Gastrocnemius medialis (tissue), 4 donors: ENCODE measurements around the gene GRK7. TPM values are rescaled to one million over a fixed set of nuclear protein-coding genes. Genes with fewer than 3 reads are reported as not detected.

Experiments used
- ATAC-seq, 2 donors: fragments of 150-250 bp; one replicate each; pipeline ENCODE4 v1.9.1; 2016
- DNase-seq, 2 donors: peaks; one replicate each; pipeline ENCODE4 v3.0.0-alpha.2; 2019
- H3K27ac ChIP-seq, 4 donors: fragments of 200-600 bp; sonication (generic); 1 replicate in 1 of 4; 2 replicates in 3 of 4; pipeline ENCODE4 v1.5.1; 2016 to 2018; ENCODE audit warnings: mild to moderate bottlenecking in 2 of 4, moderate library complexity in 1 of 4
- H3K27me3 ChIP-seq, 3 donors: fragments of 200-600 bp; sonication (generic) in 2 of 3; 1 replicate in 1 of 3; 2 replicates in 2 of 3; pipeline versions ENCODE4 v1.5.1 to v1.6.0; 2016 to 2019; ENCODE audit warnings: mild to moderate bottlenecking in 1 of 3, moderate library complexity in 1 of 3
- H3K36me3 ChIP-seq, 2 donors: fragments of 200-600 bp; sonication (generic) in 1 of 2; one replicate each; pipeline ENCODE4 v1.5.1; 2017 to 2018
- H3K4me1 ChIP-seq, 2 donors: fragments of 200-600 bp; sonication (generic) in 1 of 2; one replicate each; pipeline ENCODE4 v1.5.1; 2016 to 2017; ENCODE audit warnings: mild to moderate bottlenecking in 2 of 2
- H3K4me3 ChIP-seq, 4 donors: fragments of 200-600 bp; sonication (generic) in 3 of 4; 1 replicate in 1 of 4; 2 replicates in 3 of 4; pipeline ENCODE4 v1.5.1; 2016 to 2019; ENCODE audit warnings: mild to moderate bottlenecking in 2 of 4
- H3K9me3 ChIP-seq, 3 donors: fragments of 200-600 bp; sonication (generic) in 2 of 3; 1 replicate in 1 of 3; 2 replicates in 2 of 3; pipeline ENCODE4 v1.5.1; 2016 to 2019
- CTCF ChIP-seq, 5 experiments: fragments of 450-650 bp in 3 of 5; fragments of 200-600 bp in 2 of 5; sonication (generic) in 2 of 5; IDR thresholded peaks in 4 of 5; conservative IDR thresholded peaks in 1 of 5; 1 replicate in 4 of 5; 2 replicates in 1 of 5; pipeline ENCODE4 v1.5.1; 2016 to 2019; ENCODE audit warnings: antibody characterized with exemption in 5 of 5, mild to moderate bottlenecking in 3 of 5, moderate library complexity in 3 of 5
- POLR2A ChIP-seq, 2 donors: fragments of 450-650 bp; IDR thresholded peaks; one replicate each; pipeline ENCODE4 v1.6.1; 2017; ENCODE audit warnings: antibody characterized with exemption in 2 of 2, mild to moderate bottlenecking in 2 of 2, moderate library complexity in 2 of 2
- in situ Hi-C, 4 donors: fragments of 200-750 bp; cut with MboI; loops; one replicate each; pipeline versions ENCODE4 v1.15.0 to v1.8.0; 2017; ENCODE audit warnings: low sequenced_read_pairs in 4 of 4
- intact Hi-C: fragments of 100-400 bp; cut with DNase I; formaldehyde crosslinking; loops from one replicate; pipeline ENCODE4 v1.15.1; 2023; ENCODE audit warnings: low total_unique reads
- total RNA-seq, 4 donors: library from RNA; depleted of rRNA; stranded (reverse); fragments of >200 nt; gene quantifications; one replicate each; pipeline versions ENCODE4 v1.1.0 to v1.2.3, GENCODE V29; 2016

The GRK7 gene
- total RNA-seq, 4 donors from 2014 or later, result 0.16 to 0.85 (median 0.27) TPM; not detected in 1

- DNase-seq (no peak), ATAC-seq (no peak)
- H3K27me3 ChIP-seq, result no peaks in the 10 kb centered on the region
- no peak overlapping the region for H3K4me3 ChIP-seq
- no peak overlapping the region for H3K27ac ChIP-seq
- H3K4me1 ChIP-seq, result no peaks in the 10 kb centered on the region
- in situ Hi-C loops, result loop anchor here in 1 of 4 donors (25.0 kb wide), 1 partner anchor 367 kb away; the partner anchor contains the start of gene ZBTB38
- TF ChIP-seq POLR2A (IDR thresholded peaks at IDR 0.05) (no peak), CTCF (IDR thresholded peaks at IDR 0.05 in 4 of 5, conservative IDR thresholded peaks at IDR 0.05 in 1 of 5) (no peak)
- no peaks in the 10 kb centered on the region for H3K9me3 ChIP-seq
- intact Hi-C loops, result no loop called here
- no peaks in the 10 kb centered on the region for H3K36me3 ChIP-seq
Observed at GRCh38 chr3:141729240-141729639, 34.0 kb upstream of the GRK7 start.

GRCh38 chr3:141735176-141735575 is 28.0 kb upstream of the GRK7 start:
- H3K27me3 ChIP-seq, result no peaks in the 10 kb centered on the region

DNA sequence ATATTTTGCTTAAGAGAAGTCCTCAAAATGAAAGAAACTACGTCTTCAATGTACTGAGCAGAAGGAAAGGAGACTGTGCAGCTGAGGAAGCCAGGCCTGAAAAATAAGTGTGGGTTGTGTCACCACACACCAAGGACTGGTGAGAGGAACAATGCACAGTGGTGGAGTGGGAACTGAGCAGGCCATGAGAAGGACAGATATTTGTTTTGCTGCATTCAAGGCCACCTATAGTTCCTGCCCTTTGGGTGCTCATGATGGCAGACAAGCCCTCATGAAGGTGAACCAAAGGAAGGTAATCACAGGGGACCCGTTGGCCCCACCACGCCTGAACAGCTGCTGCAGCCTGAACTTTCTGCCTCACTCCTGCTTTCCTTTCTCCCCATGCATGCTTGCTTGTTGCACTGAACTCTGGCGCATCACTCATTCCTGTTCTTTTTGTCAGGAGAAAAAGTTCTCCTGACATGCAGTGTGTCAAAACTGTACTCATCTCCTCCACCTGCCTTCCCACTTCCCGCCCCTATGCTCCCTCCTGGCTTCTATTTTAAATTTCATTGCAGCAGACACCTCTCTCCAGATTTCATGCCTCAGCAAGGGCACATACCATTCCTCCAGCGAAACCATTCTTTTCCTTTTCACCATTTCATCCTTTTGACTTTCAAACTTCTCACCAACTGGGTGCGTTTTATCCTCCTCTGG is 27.3 kb upstream of the GRK7 start:
- Histone ChIP-seq H3K4me1 (peaks cover 17 to 18% of the 10 kb centered on the region in 2 donors), H3K27ac (no peak overlapping the region), H3K9me3 (no peaks in the 10 kb centered on the region), H3K36me3 (no peaks in the 10 kb centered on the region), H3K27me3 (no peaks in the 10 kb centered on the region), H3K4me3 (no peak overlapping the region)
- intact Hi-C loops (loop anchor here (5.0 to 10.0 kb wide), 4 partner anchors 159 to 711 kb away; partner anchors contain the start of genes GK5 and XRN1), in situ Hi-C loops (loop anchor here in 1 of 4 donors (25.0 kb wide), 1 partner anchor 374 kb away; the partner anchor contains the start of gene ZBTB38)
- ATAC-seq (no peak), DNase-seq (no peak)
- TF ChIP-seq POLR2A (IDR thresholded peaks at IDR 0.05), result no peak
- no peak for TF ChIP-seq CTCF (IDR thresholded peaks at IDR 0.05 in 4 of 5, conservative IDR thresholded peaks at IDR 0.05 in 1 of 5)

More at GRCh38 chr3:141735176-141735575, 28.0 kb upstream of the GRK7 start:
- TF ChIP-seq CTCF (IDR thresholded peaks at IDR 0.05 in 4 of 5, conservative IDR thresholded peaks at IDR 0.05 in 1 of 5) (no peak), POLR2A (IDR thresholded peaks at IDR 0.05) (no peak)
- Histone ChIP-seq H3K27ac (no peak overlapping the region), H3K36me3 (no peaks in the 10 kb centered on the region), H3K4me1 (peaks cover 10 to 11% of the 10 kb centered on the region in 2 donors), H3K9me3 (no peaks in the 10 kb centered on the region), H3K4me3 (no peak overlapping the region)
- DNase-seq (no peak), ATAC-seq (no peak)
- intact Hi-C loops, result loop anchor here (5.0 to 10.0 kb wide), 4 partner anchors 158 to 712 kb away; partner anchors contain the start of genes GK5 and XRN1
- in situ Hi-C loops, result loop anchor here in 1 of 4 donors (25.0 kb wide), 1 partner anchor 373 kb away; the partner anchor contains the start of gene ZBTB38

- Histone ChIP-seq H3K36me3 (no peaks in the 10 kb centered on the region), H3K27me3 (no peaks in the 10 kb centered on the region), H3K27ac (peak overlapping the region; percentile 90 to 96 (median 92)), H3K4me1 (peaks cover 28 to 29% of the 10 kb centered on the region in 2 donors), H3K4me3 (no peak overlapping the region), H3K9me3 (no peaks in the 10 kb centered on the region)
- in situ Hi-C loops (loop anchor here in 1 of 4 donors (25.0 kb wide), 1 partner anchor 375 kb away; the partner anchor contains the start of gene ZBTB38), intact Hi-C loops (loop anchor here (1.0 to 10.0 kb wide), 5 partner anchors 160 to 710 kb away; partner anchors contain the start of genes GK5, TFDP2 and XRN1)
- DNase-seq (no peak), ATAC-seq (no peak)
- TF ChIP-seq CTCF (IDR thresholded peaks at IDR 0.05 in 4 of 5, conservative IDR thresholded peaks at IDR 0.05 in 1 of 5), result no peak
Observed at GRCh38 chr3:141737093-141737492, 26.1 kb upstream of the GRK7 start.
